WTC11 (cell line): ENCODE measurements around the gene SEC14L6. TPM values are rescaled to one million over a fixed set of nuclear protein-coding genes. Genes with fewer than 3 reads are reported as not detected.

Source experiments
- ATAC-seq: fragments of 200-7000 bp; cut with Tn5 transposase; 2 replicates; pipeline ENCODE4 v1.10.0; 2021; ENCODE audit warnings: mild to moderate bottlenecking, moderate library complexity
- CTCF ChIA-PET: fragments of 300-600 bp; sonication (Branson Sonifier 250); formaldehyde crosslinking; loops from one replicate; lab custom pipeline; 2021; ENCODE audit warnings: antibody characterized with exemption; lab: Charles Lee
- POLR2A ChIA-PET: fragments of 350-600 bp; sonication (Branson Sonifier 250); formaldehyde crosslinking; loops from one replicate; lab custom pipeline; 2021; ENCODE audit warnings: antibody characterized with exemption; lab: Charles Lee
- DNase-seq: peaks from one replicate; pipeline ENCODE4 v3.0.0; 2021; ENCODE audit warnings: low spot score
- H3K27ac Mint-ChIP-seq: 2 replicates; pipeline ENCODE4 v1.8.0; 2021; ENCODE audit warnings: mixed read lengths
- H3K27me3 Mint-ChIP-seq: 2 replicates; pipeline ENCODE4 v1.8.0; 2021; ENCODE audit warnings: low read depth, mild to moderate bottlenecking, moderate library complexity, mixed read lengths
- H3K36me3 Mint-ChIP-seq: 2 replicates; pipeline ENCODE4 v1.8.0; 2021; ENCODE audit warnings: mixed read lengths
- H3K4me1 Mint-ChIP-seq: 2 replicates; pipeline ENCODE4 v1.8.0; 2022; ENCODE audit warnings: mixed read lengths
- H3K4me3 Mint-ChIP-seq: 2 replicates; pipeline ENCODE4 v1.8.0; 2021; ENCODE audit warnings: mild to moderate bottlenecking, moderate library complexity, mixed read lengths
- H3K9me3 Mint-ChIP-seq: 2 replicates; pipeline ENCODE4 v1.8.0; 2021; ENCODE audit warnings: mixed read lengths
- ATF6 ChIP-seq: sonication (generic); formaldehyde crosslinking; IDR thresholded peaks from 2 replicates; pipeline ENCODE4 v1.8.1; 2023; ENCODE audit warnings: mild to moderate bottlenecking, missing genetic modification reagents
- CDX4 ChIP-seq: fragments of 250-450 bp; sonication (Bioruptor Pico); IDR thresholded peaks from 2 replicates; pipeline ENCODE4 v1.9.0; 2021; ENCODE audit warnings: moderate library complexity, mild to moderate bottlenecking, inconsistent platforms, borderline replicate concordance
- CREM ChIP-seq: sonication (generic); formaldehyde crosslinking; IDR thresholded peaks from 2 replicates; pipeline ENCODE4 v1.8.1; 2022; ENCODE audit warnings: mild to moderate bottlenecking, missing genetic modification reagents, moderate library complexity
- CTCF ChIP-seq: fragments of 200-600 bp; IDR thresholded peaks from 2 replicates; pipeline ENCODE4 v1.8.0; 2022; ENCODE audit warnings: antibody characterized with exemption
- FOXJ3 ChIP-seq: sonication (generic); formaldehyde crosslinking; IDR thresholded peaks from 2 replicates; pipeline ENCODE4 v1.9.0; 2021; ENCODE audit warnings: missing genetic modification reagents, mild to moderate bottlenecking, borderline replicate concordance
- FOXK1 ChIP-seq: sonication (generic); formaldehyde crosslinking; IDR thresholded peaks from 2 replicates; pipeline ENCODE4 v1.8.0; 2022; ENCODE audit warnings: mild to moderate bottlenecking, moderate library complexity, missing genetic modification reagents
- JAZF1 ChIP-seq: fragments of 250-450 bp; sonication (Bioruptor Pico); IDR thresholded peaks from 2 replicates; pipeline ENCODE4 v1.9.0; 2021; ENCODE audit warnings: moderate library complexity, mild to moderate bottlenecking, inconsistent platforms
- KAT7 ChIP-seq: sonication (generic); formaldehyde crosslinking; IDR thresholded peaks from 2 replicates; pipeline ENCODE4 v1.8.1; 2023; ENCODE audit warnings: missing genetic modification reagents, mild to moderate bottlenecking, borderline replicate concordance
- MYBL2 ChIP-seq: sonication (generic); formaldehyde crosslinking; IDR thresholded peaks from 2 replicates; pipeline ENCODE4 v1.8.1; 2023; ENCODE audit warnings: mild to moderate bottlenecking, moderate library complexity, missing genetic modification reagents
- NFATC4 ChIP-seq: fragments of 250-450 bp; sonication (Bioruptor Pico); IDR thresholded peaks from 2 replicates; pipeline ENCODE4 v1.9.0; 2021; ENCODE audit warnings: mild to moderate bottlenecking
- NFYB ChIP-seq: sonication (generic); formaldehyde crosslinking; conservative IDR thresholded peaks from 2 replicates; pipeline ENCODE4 v1.8.0; 2022; ENCODE audit warnings: low read depth, missing genetic modification reagents
- NR2C2 ChIP-seq: sonication (generic); formaldehyde crosslinking; IDR thresholded peaks from 2 replicates; pipeline ENCODE4 v1.8.0; 2022; ENCODE audit warnings: mild to moderate bottlenecking, missing genetic modification reagents
- NR3C1 ChIP-seq: sonication (generic); formaldehyde crosslinking; conservative IDR thresholded peaks from 2 replicates; pipeline ENCODE4 v1.8.1; 2023; ENCODE audit warnings: low read depth, mild to moderate bottlenecking, missing genetic modification reagents
- STAT6 ChIP-seq: sonication (generic); formaldehyde crosslinking; conservative IDR thresholded peaks from 2 replicates; pipeline ENCODE4 v1.8.1; 2023; ENCODE audit warnings: mild to moderate bottlenecking, low read depth, missing genetic modification reagents, moderate library complexity
- TCF7 ChIP-seq: sonication (generic); formaldehyde crosslinking; IDR thresholded peaks from 2 replicates; pipeline ENCODE4 v1.8.0; 2022; ENCODE audit warnings: mild to moderate bottlenecking, low read depth, missing genetic modification reagents, moderate library complexity
- TEAD4 ChIP-seq: sonication (generic); formaldehyde crosslinking; IDR thresholded peaks from 2 replicates; pipeline ENCODE4 v1.8.0; 2022; ENCODE audit warnings: mild to moderate bottlenecking, missing genetic modification reagents
- TP53 ChIP-seq: sonication (generic); formaldehyde crosslinking; IDR thresholded peaks from 2 replicates; pipeline ENCODE4 v1.8.1; 2023; ENCODE audit warnings: mild to moderate bottlenecking, missing genetic modification reagents
- ZNF232 ChIP-seq: sonication (generic); formaldehyde crosslinking; IDR thresholded peaks from 2 replicates; pipeline ENCODE4 v1.8.0; 2022; ENCODE audit warnings: mild to moderate bottlenecking, missing genetic modification reagents
- ZNF416 ChIP-seq: fragments of 250-450 bp; sonication (Bioruptor Pico); IDR thresholded peaks from 2 replicates; pipeline ENCODE4 v1.9.0; 2021; ENCODE audit warnings: mild to moderate bottlenecking, inconsistent platforms
- ZNF423 ChIP-seq: fragments of 250-450 bp; sonication (Bioruptor Pico); IDR thresholded peaks from 2 replicates; pipeline ENCODE4 v2.1.2; 2022; ENCODE audit warnings: mild to moderate bottlenecking, moderate library complexity
- ZNF671 ChIP-seq: fragments of 250-450 bp; sonication (Bioruptor Pico); IDR thresholded peaks from 2 replicates; pipeline ENCODE4 v1.8.0; 2021; ENCODE audit warnings: mild to moderate bottlenecking
- ZSCAN18 ChIP-seq: fragments of 250-450 bp; sonication (Bioruptor Pico); IDR thresholded peaks from 2 replicates; pipeline ENCODE4 v2.1.2; 2022; ENCODE audit warnings: mild to moderate bottlenecking, moderate library complexity
- total RNA-seq: library from RNA; stranded (reverse); gene quantifications from 3 replicates; pipeline ENCODE4 v1.2.3, GENCODE V29; 2021
- TF ChIP-seq, protein P1 (sequence below): sonication (generic); formaldehyde crosslinking; IDR thresholded peaks from 2 replicates; pipeline ENCODE4 v1.8.0; 2022; ENCODE audit warnings: mild to moderate bottlenecking, missing genetic modification reagents
- TF ChIP-seq, protein P2 (sequence below): fragments of 250-450 bp; sonication (Bioruptor Pico); IDR thresholded peaks from 2 replicates; pipeline ENCODE4 v1.9.0; 2021; ENCODE audit warnings: mild to moderate bottlenecking

SEC14L6 gene
- total RNA-seq, 1 experiment from 2014 or later, result 1.6 TPM

DNA sequence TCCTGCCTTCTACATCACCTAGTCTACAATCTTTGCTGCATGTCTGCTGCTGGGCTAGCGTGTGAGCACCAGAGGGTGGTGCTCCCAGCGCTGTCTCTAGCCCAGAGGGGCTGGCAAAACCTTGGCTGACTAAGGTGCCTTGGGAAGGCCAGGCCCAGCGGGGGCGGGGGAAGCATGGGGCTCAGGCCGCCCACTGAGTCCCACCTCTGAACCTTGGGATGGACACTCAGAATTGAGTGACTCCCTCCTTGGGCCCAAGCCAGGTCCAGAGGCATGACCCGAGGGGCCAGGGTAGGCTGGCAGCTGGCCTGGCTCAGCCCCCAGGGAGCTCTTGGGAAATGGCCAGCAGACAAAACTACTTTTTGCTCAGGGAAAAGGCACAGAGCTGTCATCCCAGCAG is 35.5 kb upstream of the SEC14L6 start:
- no peak for ATAC-seq
- CTCF ChIA-PET, result interaction anchor here (2.2 kb wide), 1 partner anchor 9 kb away, joined by 5 read pairs; no protein-coding TSS in a partner anchor

GRCh38 chr22:30580896-30581295 is 34.4 kb upstream of the SEC14L6 start:
- no peak for ATAC-seq
- Mint-ChIP-seq H3K4me3 (no peak overlapping the region), H3K27me3 (no peaks in the 10 kb centered on the region), H3K36me3 (peaks cover 55% of the 10 kb centered on the region), H3K9me3 (no peaks in the 10 kb centered on the region), H3K4me1 (no peaks in the 10 kb centered on the region), H3K27ac (no peak overlapping the region)
- CTCF ChIA-PET, result interaction anchor here (0.5 kb wide), 1 partner anchor 21 kb away, joined by 3 read pairs; no protein-coding TSS in a partner anchor
- no peak for TF ChIP-seq TCF7 (CRISPR knock-in tag)
- no peak for TF ChIP-seq STAT6
- TF ChIP-seq, protein P1, sequence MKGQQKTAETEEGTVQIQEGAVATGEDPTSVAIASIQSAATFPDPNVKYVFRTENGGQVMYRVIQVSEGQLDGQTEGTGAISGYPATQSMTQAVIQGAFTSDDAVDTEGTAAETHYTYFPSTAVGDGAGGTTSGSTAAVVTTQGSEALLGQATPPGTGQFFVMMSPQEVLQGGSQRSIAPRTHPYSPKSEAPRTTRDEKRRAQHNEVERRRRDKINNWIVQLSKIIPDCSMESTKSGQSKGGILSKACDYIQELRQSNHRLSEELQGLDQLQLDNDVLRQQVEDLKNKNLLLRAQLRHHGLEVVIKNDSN, result no peak
- TF ChIP-seq KAT7 (CRISPR knock-in tag), result no peak
- TF ChIP-seq NFATC4 (CRISPR knock-in tag), result no peak
- no peak for TF ChIP-seq ZNF232 (CRISPR knock-in tag)
- TF ChIP-seq ZNF423 (CRISPR knock-in tag), result no peak
- no peak for TF ChIP-seq CTCF
- TF ChIP-seq TP53 (CRISPR knock-in tag), result no peak
- TF ChIP-seq NFYB (CRISPR knock-in tag), result no peak
- TF ChIP-seq ZSCAN18 (CRISPR knock-in tag), result no peak
- no peak for TF ChIP-seq CDX4
- POLR2A ChIA-PET, result no interaction called here
- DNase-seq, result no peak

More for the DNA sequence above, 35.5 kb upstream of the SEC14L6 start:
- Mint-ChIP-seq H3K9me3 (no peaks in the 10 kb centered on the region), H3K27ac (no peak overlapping the region), H3K4me3 (no peak overlapping the region), H3K27me3 (no peaks in the 10 kb centered on the region), H3K36me3 (peaks cover 57% of the 10 kb centered on the region), H3K4me1 (no peaks in the 10 kb centered on the region)
- no peak for DNase-seq
- TF ChIP-seq MYBL2 (CRISPR knock-in tag) (no peak), TEAD4 (CRISPR knock-in tag) (no peak)
- POLR2A ChIA-PET, result no interaction called here

- H3K36me3 Mint-ChIP-seq, result peaks cover 45% of the 10 kb centered on the region
- H3K27me3 Mint-ChIP-seq, result no peaks in the 10 kb centered on the region
- CTCF ChIA-PET, result no interaction called here
- peaks cover 6% of the 10 kb centered on the region for H3K4me1 Mint-ChIP-seq
- POLR2A ChIA-PET, result no interaction called here
- no peaks in the 10 kb centered on the region for H3K9me3 Mint-ChIP-seq
- H3K27ac Mint-ChIP-seq, result no peak overlapping the region
- no peak for ATAC-seq
- no peak overlapping the region for H3K4me3 Mint-ChIP-seq
- DNase-seq, result no peak
- TF ChIP-seq FOXK1 (CRISPR knock-in tag), result no peak
- no peak for TF ChIP-seq JAZF1 (CRISPR knock-in tag)
- TF ChIP-seq NR2C2 (CRISPR knock-in tag), result no peak
- no peak for TF ChIP-seq ATF6 (CRISPR knock-in tag)
- TF ChIP-seq ZNF416 (CRISPR knock-in tag), result no peak
- TF ChIP-seq NR3C1 (CRISPR knock-in tag), result no peak
- TF ChIP-seq FOXJ3 (CRISPR knock-in tag), result no peak
- TF ChIP-seq, protein P2, sequence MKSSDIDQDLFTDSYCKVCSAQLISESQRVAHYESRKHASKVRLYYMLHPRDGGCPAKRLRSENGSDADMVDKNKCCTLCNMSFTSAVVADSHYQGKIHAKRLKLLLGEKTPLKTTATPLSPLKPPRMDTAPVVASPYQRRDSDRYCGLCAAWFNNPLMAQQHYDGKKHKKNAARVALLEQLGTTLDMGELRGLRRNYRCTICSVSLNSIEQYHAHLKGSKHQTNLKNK, result no peak
- no peak for TF ChIP-seq ZNF671 (CRISPR knock-in tag)
- no peak for TF ChIP-seq CREM
- no peak for TF ChIP-seq TEAD4 (CRISPR knock-in tag)
- no peak for TF ChIP-seq ZNF423 (CRISPR knock-in tag)
These were observed 31.9 kb upstream of the SEC14L6 start for GRCh38 chr22:30578481-30578880.
